ENCODE results near the gene H2AZ2.

DNA sequence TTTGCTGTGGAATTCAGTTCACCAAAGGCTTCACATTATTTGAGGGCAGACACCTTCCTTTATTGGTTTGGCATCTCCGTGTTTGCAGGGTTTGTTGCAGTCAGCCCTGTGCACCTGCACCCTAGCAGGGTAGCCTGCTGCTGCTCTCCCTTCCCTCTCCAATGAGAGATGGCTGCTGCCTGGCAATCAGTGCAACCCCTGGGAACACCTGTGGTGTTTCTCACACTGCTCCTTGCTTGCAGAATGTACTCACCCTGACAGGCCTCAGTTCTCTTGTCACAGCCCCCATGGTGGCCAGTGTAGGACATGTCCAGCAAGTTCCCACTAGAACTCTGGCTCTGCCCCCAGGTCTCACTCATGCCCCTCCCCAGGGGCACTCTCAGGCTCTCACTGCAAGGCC is 63.5 kb downstream of the H2AZ2 start:
- TF ChIP-seq EZH2 (IDR thresholded peaks at IDR 0.05; ENCODE audit: insufficient read depth, poor library complexity, severe bottlenecking) (no peak), EZH2phosphoT487 (IDR thresholded peaks at IDR 0.05; ENCODE audit: insufficient read depth, low read depth) (no peak)
